Measurements from ENCODE around the gene MARCHF7. TPM values are rescaled to one million over a fixed set of nuclear protein-coding genes. Genes with fewer than 3 reads are reported as not detected.

Gene MARCHF7
- total RNA-seq, 1 donor from 2014 or later = 78.7 TPM

GRCh38 chr2:159736048-159736447 is 23.7 kb downstream of the MARCHF7 start:
- Mint-ChIP-seq H3K36me3 (ENCODE audit: low read depth) (peaks cover 22% of the 10 kb centered on the region), H3K4me1 (ENCODE audit: low read depth) (peaks cover 13% of the 10 kb centered on the region), H3K9me3 (ENCODE audit: low read depth) (no peaks in the 10 kb centered on the region), H3K4me3 (ENCODE audit: unreplicated experiment) (no peak overlapping the region), H3K27ac (ENCODE audit: unreplicated experiment) (no peak overlapping the region), H3K27me3 (ENCODE audit: low read depth) (no peaks in the 10 kb centered on the region)
- DNase-seq (ENCODE audit: low spot score) = no peak
- TF ChIP-seq CTCF (IDR thresholded peaks at IDR 0.05) = no peak

- Mint-ChIP-seq H3K27ac (ENCODE audit: unreplicated experiment) (peak overlapping the region; percentile 24), H3K4me1 (ENCODE audit: low read depth) (peaks cover 17% of the 10 kb centered on the region), H3K9me3 (ENCODE audit: low read depth) (no peaks in the 10 kb centered on the region), H3K4me3 (ENCODE audit: unreplicated experiment) (no peak overlapping the region), H3K36me3 (ENCODE audit: low read depth) (peaks cover 21% of the 10 kb centered on the region), H3K27me3 (ENCODE audit: low read depth) (no peaks in the 10 kb centered on the region)
- TF ChIP-seq CTCF (IDR thresholded peaks at IDR 0.05) = no peak
- no peak for DNase-seq (ENCODE audit: low spot score)
These were observed 25.1 kb downstream of the MARCHF7 start for GRCh38 chr2:159737292-159737916.

- TF ChIP-seq CTCF (IDR thresholded peaks at IDR 0.05) = no peak
- H3K27ac Mint-ChIP-seq (ENCODE audit: unreplicated experiment) = peak overlapping the region; percentile 12
These were observed 25.6 kb downstream of the MARCHF7 start for GRCh38 chr2:159737917-159738296.

GRCh38 chr2:159738509-159739390 is 26.4 kb downstream of the MARCHF7 start:
- no peaks in the 10 kb centered on the region for H3K27me3 Mint-ChIP-seq (ENCODE audit: low read depth)
- H3K36me3 Mint-ChIP-seq (ENCODE audit: low read depth) = peaks cover 22% of the 10 kb centered on the region
- H3K27ac Mint-ChIP-seq (ENCODE audit: unreplicated experiment) = no peak overlapping the region
- no peak overlapping the region for H3K4me3 Mint-ChIP-seq (ENCODE audit: unreplicated experiment)
- no peaks in the 10 kb centered on the region for H3K9me3 Mint-ChIP-seq (ENCODE audit: low read depth)
- DNase-seq (ENCODE audit: low spot score) = no peak
- no peak for TF ChIP-seq CTCF (IDR thresholded peaks at IDR 0.05)
- peaks cover 22% of the 10 kb centered on the region for H3K4me1 Mint-ChIP-seq (ENCODE audit: low read depth)

More at GRCh38 chr2:159737917-159738296, 25.6 kb downstream of the MARCHF7 start:
- H3K9me3 Mint-ChIP-seq (ENCODE audit: low read depth) = no peaks in the 10 kb centered on the region
- DNase-seq (ENCODE audit: low spot score) = no peak
- H3K27me3 Mint-ChIP-seq (ENCODE audit: low read depth) = no peaks in the 10 kb centered on the region
- H3K4me1 Mint-ChIP-seq (ENCODE audit: low read depth) = peaks cover 18% of the 10 kb centered on the region
- H3K4me3 Mint-ChIP-seq (ENCODE audit: unreplicated experiment) = no peak overlapping the region
- H3K36me3 Mint-ChIP-seq (ENCODE audit: low read depth) = peaks cover 21% of the 10 kb centered on the region

- Mint-ChIP-seq H3K9me3 (ENCODE audit: low read depth) (no peaks in the 10 kb centered on the region), H3K27me3 (ENCODE audit: low read depth) (no peaks in the 10 kb centered on the region), H3K36me3 (ENCODE audit: low read depth) (peaks cover 19% of the 10 kb centered on the region), H3K27ac (ENCODE audit: unreplicated experiment) (no peak overlapping the region), H3K4me3 (ENCODE audit: unreplicated experiment) (no peak overlapping the region), H3K4me1 (ENCODE audit: low read depth) (peaks cover 30% of the 10 kb centered on the region)
- DNase-seq (ENCODE audit: low spot score) = no peak
- no peak for TF ChIP-seq CTCF (IDR thresholded peaks at IDR 0.05)
These were observed 30.5 kb downstream of the MARCHF7 start for GRCh38 chr2:159742846-159743245.

Data from chondrocyte (in vitro differentiated cells).